ENCODE results near the gene GABRG3. TPM values are rescaled to one million over a fixed set of nuclear protein-coding genes. Genes with fewer than 3 reads are reported as not detected.
"Not testable (repeated sequence)": the region's sequence is repeated elsewhere in the genome, so short reads cannot be mapped to it uniquely, and the experiment has no call there.

Gene GABRG3
- total RNA-seq, 1 donor: not detected

- no peak for TF ChIP-seq CTCF (IDR thresholded peaks at IDR 0.05; ENCODE audit: insufficient read depth, low read depth, low read length)
- DNase-seq (ENCODE audit: low read depth): no peak
These were observed 204.6 kb downstream of the GABRG3 start for GRCh38 chr15:27175472-27176153.

GRCh38 chr15:27176785-27177406, 205.9 kb downstream of the GABRG3 start:
- no peak for DNase-seq (ENCODE audit: low read depth)
- H3K4me3 ChIP-seq (ENCODE audit: low read depth, low read length): no peak overlapping the region
- TF ChIP-seq CTCF (IDR thresholded peaks at IDR 0.05; ENCODE audit: insufficient read depth, low read depth, low read length): no peak

More at GRCh38 chr15:27175472-27176153, 204.6 kb downstream of the GABRG3 start:
- no peak overlapping the region for H3K4me3 ChIP-seq (ENCODE audit: low read depth, low read length)

GRCh38 chr15:27179789-27180188, 208.8 kb downstream of the GABRG3 start:
- no peak for TF ChIP-seq CTCF (IDR thresholded peaks at IDR 0.05; ENCODE audit: insufficient read depth, low read depth, low read length)
- H3K4me3 ChIP-seq (ENCODE audit: low read depth, low read length): no peak overlapping the region
- DNase-seq (ENCODE audit: low read depth): no peak

- H3K4me3 ChIP-seq (ENCODE audit: low read depth, low read length): no peak overlapping the region
- no peak for DNase-seq (ENCODE audit: low read depth)
- TF ChIP-seq CTCF (IDR thresholded peaks at IDR 0.05; ENCODE audit: insufficient read depth, low read depth, low read length): no peak
These were observed 211.7 kb downstream of the GABRG3 start for GRCh38 chr15:27182561-27183110.

- no peak for TF ChIP-seq CTCF (IDR thresholded peaks at IDR 0.05; ENCODE audit: insufficient read depth, low read depth, low read length)
- no peak for DNase-seq (ENCODE audit: low read depth)
- H3K4me3 ChIP-seq (ENCODE audit: low read depth, low read length): no peak overlapping the region
These were observed 212.2 kb downstream of the GABRG3 start for GRCh38 chr15:27183201-27183600.

- H3K4me3 ChIP-seq (ENCODE audit: low read depth, low read length): not testable (repeated sequence)
These were observed 220.5 kb downstream of the GABRG3 start for GRCh38 chr15:27191515-27191914.

GRCh38 chr15:27196691-27197090, 225.7 kb downstream of the GABRG3 start:
- TF ChIP-seq CTCF (IDR thresholded peaks at IDR 0.05; ENCODE audit: insufficient read depth, low read depth, low read length): no peak
- no peak for DNase-seq (ENCODE audit: low read depth)

More at GRCh38 chr15:27191515-27191914, 220.5 kb downstream of the GABRG3 start:
- not testable (repeated sequence) for DNase-seq (ENCODE audit: low read depth)

More at GRCh38 chr15:27196691-27197090, 225.7 kb downstream of the GABRG3 start:
- no peak overlapping the region for H3K4me3 ChIP-seq (ENCODE audit: low read depth, low read length)
